Psoas muscle (tissue), 8 donors: ENCODE measurements around the gene CCDC148. TPM values are rescaled to one million over a fixed set of nuclear protein-coding genes. Genes with fewer than 3 reads are reported as not detected.

ENCODE experiments used
- ATAC-seq, 4 donors: fragments of 200-7000 bp; cut with Tn5 transposase; one replicate each; pipeline ENCODE4 v1.9.1; 2020; ENCODE audit warnings: moderate library complexity in 3 of 4, mild to moderate bottlenecking in 2 of 4
- DNase-seq, 2 donors: peaks; one replicate each; pipeline ENCODE4 v3.0.0-alpha.2; 2020
- H3K27ac ChIP-seq: fragments of 200-600 bp; one replicate; pipeline ENCODE4 v1.8.0; 2022
- H3K27me3 ChIP-seq, 3 donors: fragments of 200-600 bp in 1 of 3; one replicate each; pipeline versions ENCODE4 v1.6.1 to v1.8.0; 2013 to 2022; ENCODE audit warnings: low read length in 2 of 3, mild to moderate bottlenecking in 2 of 3, moderate library complexity in 1 of 3; ENCODE audit not compliant: insufficient read depth in 3 of 3
- H3K36me3 ChIP-seq, 2 donors: fragments of 200-600 bp in 1 of 2; one replicate each; pipeline versions ENCODE4 v1.6.1 to v1.8.0; 2013 to 2022; ENCODE audit warnings: low read depth in 1 of 2, mild to moderate bottlenecking in 1 of 2, moderate library complexity in 1 of 2; ENCODE audit not compliant: insufficient read depth in 1 of 2
- H3K4me1 ChIP-seq: fragments of 200-600 bp; one replicate; pipeline ENCODE4 v1.8.0; 2022
- H3K4me3 ChIP-seq: fragments of 200-600 bp; one replicate; pipeline ENCODE4 v1.8.0; 2022; ENCODE audit warnings: mild to moderate bottlenecking
- H3K9me3 ChIP-seq: fragments of 200-600 bp; one replicate; pipeline ENCODE4 v1.8.0; 2022
- CTCF ChIP-seq: fragments of 200-600 bp; IDR thresholded peaks from one replicate; pipeline ENCODE4 v1.8.0; 2022; ENCODE audit warnings: antibody characterized with exemption
- WGBS, 3 donors: extraction: QIAGEN DNeasy Blood & Tissue Kit; methylation state at CpG; one replicate each; pipeline versions ENCODE4 v1.1.6 to v1.1.7; 2013; 5-methylcytosine and 5-hydroxymethylcytosine counted together
- intact Hi-C, 2 donors: fragments of 100-400 bp; cut with DNase I; formaldehyde crosslinking; loops; one replicate each; pipeline versions ENCODE4 v1.11.0 to v1.14.2; 2022
- polyA plus RNA-seq, 3 donors: library from polyadenylated mRNA; stranded (reverse); fragments of 200-250 nt; gene quantifications; one replicate each; pipeline ENCODE4 v1.2.3, GENCODE V29; 2013
- total RNA-seq, 4 donors: library from RNA; stranded (reverse); fragmentation: NEBNext Ultra II Directional in 2 of 4; extraction: Animal tissue kit (Norgen Biotek cat#: 25700) in 2 of 4; gene quantifications; one replicate each; pipeline versions ENCODE4 v1.2.1 to v1.2.4, GENCODE V29; 2021 to 2023
- donor health status: healthy with polysubstance abuse.
- donor health status: DM: no; HTN: no; CAD: no; lungs with moderate emphysema.
- donor health status: Bipolar disorder and iron deficiency.
- donor health status: healthy.
- donor health status: DM: yes; HTN: yes; CAD: no.
- donor health status: DM: no; HTN: no; CAD: no.
- donor health status: DM: no; HTN: no; CAD: no.
- donor health status: DM: yes; HTN: yes; CAD: no.

The CCDC148 gene
- total and polyA plus RNA-seq, 7 donors = 0.10 TPM; not detected in 6

- DNase-seq (no peak), ATAC-seq (no peak)
- no peaks in the 10 kb centered on the region for H3K4me1 ChIP-seq
- no peaks in the 10 kb centered on the region for H3K9me3 ChIP-seq
- no peak overlapping the region for H3K27ac ChIP-seq
- 59 to 69% (median 64%) methylated on average over 2 of the region's 2 CpGs for WGBS, 3 donors
- no peaks in the 10 kb centered on the region for H3K27me3 ChIP-seq
- no peak overlapping the region for H3K4me3 ChIP-seq
- no peaks in the 10 kb centered on the region for H3K36me3 ChIP-seq
- intact Hi-C loops = no loop called here
- no peak for TF ChIP-seq CTCF
Measured at GRCh38 chr2:158128168-158128973, 328.2 kb downstream of the CCDC148 start.

- Histone ChIP-seq H3K9me3 (no peaks in the 10 kb centered on the region), H3K27ac (no peak overlapping the region), H3K36me3 (no peaks in the 10 kb centered on the region), H3K4me3 (no peak overlapping the region), H3K27me3 (no peaks in the 10 kb centered on the region), H3K4me1 (no peaks in the 10 kb centered on the region)
- no peak for DNase-seq
- WGBS, 3 donors = 53 to 64% (median 60%) methylated on average over 1 of the region's 1 CpG
- TF ChIP-seq CTCF = no peak
- ATAC-seq = no peak
- intact Hi-C loops = no loop called here
Measured at GRCh38 chr2:158127380-158127804, 329.2 kb downstream of the CCDC148 start.

- H3K27ac ChIP-seq = no peak overlapping the region
- ATAC-seq (no peak), DNase-seq (no peak)
- H3K36me3 ChIP-seq = no peaks in the 10 kb centered on the region
- intact Hi-C loops = no loop called here
- no peaks in the 10 kb centered on the region for H3K9me3 ChIP-seq
- H3K4me1 ChIP-seq = no peaks in the 10 kb centered on the region
- no peak for TF ChIP-seq CTCF
- H3K27me3 ChIP-seq = no peaks in the 10 kb centered on the region
- no peak overlapping the region for H3K4me3 ChIP-seq
- WGBS, 3 donors = 75 to 79% (median 79%) methylated on average over 5 of the region's 5 CpGs
Measured at GRCh38 chr2:158125756-158126498, 330.6 kb downstream of the CCDC148 start.

GRCh38 chr2:158124896-158125295 lies 331.7 kb downstream of the CCDC148 start:
- DNase-seq = no peak
- Histone ChIP-seq H3K27me3 (no peaks in the 10 kb centered on the region), H3K36me3 (no peaks in the 10 kb centered on the region), H3K4me3 (no peak overlapping the region), H3K9me3 (no peaks in the 10 kb centered on the region), H3K27ac (no peak overlapping the region), H3K4me1 (no peaks in the 10 kb centered on the region)
- 56 to 64% (median 62%) methylated on average over 2 of the region's 2 CpGs for WGBS, 3 donors
- intact Hi-C loops = no loop called here
- no peak for ATAC-seq
- TF ChIP-seq CTCF = no peak

Other genes starting within 250 kb of the CCDC148 start
- gene PKP4, start 199 bp upstream of the CCDC148 start, total RNA-seq = 10 to 100 TPM; 18.0 to 23.8 (median 21.0) TPM
- 10 to 100 TPM in 1 of 3 donors, 1 to 10 TPM in 2; 6.8 to 17.7 (median 9.8) TPM for gene PKP4, start 199 bp upstream of the CCDC148 start, polyA plus RNA-seq